ENCODE data around the gene ACTL8. TPM values are rescaled to one million over a fixed set of nuclear protein-coding genes. Genes with fewer than 3 reads are reported as not detected.

Gene ACTL8
- total RNA-seq, 6 experiments from 2014 or later, result 0.12 to 0.14 TPM; not detected in 4

- Mint-ChIP-seq H3K36me3 (ENCODE audit: low read depth) (peaks cover 17% of the 10 kb centered on the region; the same call in 1 of the 2 replicates), H3K27me3 (ENCODE audit: insufficient read depth) (peaks cover 5% of the 10 kb centered on the region), H3K27ac (no peak overlapping the region), H3K4me3 (no peak overlapping the region), H3K4me1 (ENCODE audit: low read depth) (peaks cover 42% of the 10 kb centered on the region), H3K9me3 (peaks cover 18% of the 10 kb centered on the region)
- TF ChIP-seq CTCF (IDR thresholded peaks at IDR 0.05), result no peak
- DNase-seq, result no peak
These were observed 8.3 kb downstream of the ACTL8 start for GRCh38 chr1:17763417-17763816.

GRCh38 chr1:17763995-17764394 lies 8.9 kb downstream of the ACTL8 start:
- peaks cover 5% of the 10 kb centered on the region for H3K27me3 Mint-ChIP-seq (ENCODE audit: insufficient read depth)
- H3K4me1 Mint-ChIP-seq (ENCODE audit: low read depth), result peaks cover 47% of the 10 kb centered on the region
- TF ChIP-seq CTCF (IDR thresholded peaks at IDR 0.05), result no peak
- peaks cover 12% of the 10 kb centered on the region for H3K9me3 Mint-ChIP-seq
- DNase-seq, result no peak
- H3K27ac Mint-ChIP-seq, result no peak overlapping the region
- H3K4me3 Mint-ChIP-seq, result no peak overlapping the region
- H3K36me3 Mint-ChIP-seq (ENCODE audit: low read depth), result peaks cover 11% of the 10 kb centered on the region; the same call in 1 of the 2 replicates

GRCh38 chr1:17764591-17764990 lies 9.5 kb downstream of the ACTL8 start:
- no peak for TF ChIP-seq CTCF (IDR thresholded peaks at IDR 0.05)

GRCh38 chr1:17765444-17766411 lies 10.6 kb downstream of the ACTL8 start:
- peak; percentile 91 for DNase-seq
- Mint-ChIP-seq H3K4me3 (peak overlapping the region; percentile 41), H3K9me3 (no peaks in the 10 kb centered on the region), H3K27ac (peak overlapping the region; percentile 94), H3K36me3 (ENCODE audit: low read depth) (no peaks in the 10 kb centered on the region), H3K4me1 (ENCODE audit: low read depth) (peaks cover 65% of the 10 kb centered on the region), H3K27me3 (ENCODE audit: insufficient read depth) (peaks cover 5% of the 10 kb centered on the region)
- no peak for TF ChIP-seq CTCF (IDR thresholded peaks at IDR 0.05)

More at GRCh38 chr1:17764591-17764990, 9.5 kb downstream of the ACTL8 start:
- peaks cover 53% of the 10 kb centered on the region for H3K4me1 Mint-ChIP-seq (ENCODE audit: low read depth)
- H3K4me3 Mint-ChIP-seq, result no peak overlapping the region
- H3K27ac Mint-ChIP-seq, result peak overlapping the region; percentile 94; the same call in 1 of the 2 replicates
- peaks cover 6% of the 10 kb centered on the region for H3K9me3 Mint-ChIP-seq
- 0 out of 2 replicates have a peak, but pooled peaks cover 7% of the 10 kb centered on the region for H3K36me3 Mint-ChIP-seq (ENCODE audit: low read depth)
- no peak for DNase-seq
- peaks cover 5% of the 10 kb centered on the region for H3K27me3 Mint-ChIP-seq (ENCODE audit: insufficient read depth)

- DNase-seq, result peak; percentile 75
- peaks cover 5% of the 10 kb centered on the region for H3K27me3 Mint-ChIP-seq (ENCODE audit: insufficient read depth)
- H3K4me1 Mint-ChIP-seq (ENCODE audit: low read depth), result peaks cover 65% of the 10 kb centered on the region
- no peaks in the 10 kb centered on the region for H3K9me3 Mint-ChIP-seq
- H3K27ac Mint-ChIP-seq, result peak overlapping the region; percentile 94
- H3K4me3 Mint-ChIP-seq, result peak overlapping the region; percentile 63
- no peaks in the 10 kb centered on the region for H3K36me3 Mint-ChIP-seq (ENCODE audit: low read depth)
- no peak for TF ChIP-seq CTCF (IDR thresholded peaks at IDR 0.05)
These were observed 13.6 kb downstream of the ACTL8 start for GRCh38 chr1:17768651-17769241.

All from HFFc6 (cell line).